Stimulated activated CD8-positive, alpha-beta memory T cell treated with anti-CD3 and anti-CD28 coated beads, Interleukin-4, amount 100 ng/mL, for 1 hour (primary cell): ENCODE measurements around the gene LAMTOR4.

ENCODE experiments used
- DNase-seq, 2 donors: peaks; one replicate each; pipeline ENCODE4 v3.0.0-alpha.2; 2020; ENCODE audit warnings: low read depth in 2 of 2, low spot score in 1 of 2

The LAMTOR4 gene

DNA sequence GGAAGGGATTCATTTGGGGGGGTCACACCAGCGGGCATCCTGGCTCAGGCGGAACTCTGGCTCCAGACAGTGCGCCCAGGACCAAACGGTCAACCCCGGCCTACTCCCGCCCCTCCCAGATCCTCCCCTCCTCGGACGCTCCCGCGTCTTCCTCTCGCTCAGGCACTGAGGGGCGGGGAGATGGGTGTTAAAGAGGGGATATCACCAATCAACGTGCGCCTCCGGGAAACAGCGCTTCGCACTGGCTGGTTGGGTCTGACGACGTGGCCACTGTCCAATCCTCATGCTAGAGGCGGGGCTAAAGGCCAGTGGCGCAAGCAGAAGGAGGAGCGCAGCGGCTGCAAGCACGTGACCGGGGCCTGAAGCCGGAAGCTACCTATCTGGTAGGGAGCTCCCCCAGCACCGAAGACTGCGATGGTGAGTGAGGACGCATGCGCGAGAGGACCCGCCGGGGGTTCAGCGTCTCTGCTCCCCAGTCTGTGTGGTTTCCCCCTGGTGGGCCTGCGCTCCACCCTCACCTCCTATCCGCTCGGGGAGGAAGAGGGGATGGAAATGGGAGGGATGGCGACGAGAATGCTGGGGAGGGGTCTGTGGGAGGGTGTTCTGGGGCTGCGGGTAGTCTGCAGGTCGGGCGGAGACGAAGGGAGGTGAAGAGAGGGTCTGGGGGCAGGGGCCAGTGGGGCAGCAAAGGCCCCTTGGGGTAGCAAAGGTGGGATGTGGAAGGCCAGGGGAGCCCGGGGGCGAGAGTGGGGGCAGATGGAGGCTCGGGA lies at the start of gene LAMTOR4:
Gene LAMTOR4, plus strand, starts transcription at position 360 of the 770 bp plus-strand sequence. Its CDS starts 55 bp downstream, at position 415.
- DNase-seq = peak; percentile 88 to 96

DNA sequence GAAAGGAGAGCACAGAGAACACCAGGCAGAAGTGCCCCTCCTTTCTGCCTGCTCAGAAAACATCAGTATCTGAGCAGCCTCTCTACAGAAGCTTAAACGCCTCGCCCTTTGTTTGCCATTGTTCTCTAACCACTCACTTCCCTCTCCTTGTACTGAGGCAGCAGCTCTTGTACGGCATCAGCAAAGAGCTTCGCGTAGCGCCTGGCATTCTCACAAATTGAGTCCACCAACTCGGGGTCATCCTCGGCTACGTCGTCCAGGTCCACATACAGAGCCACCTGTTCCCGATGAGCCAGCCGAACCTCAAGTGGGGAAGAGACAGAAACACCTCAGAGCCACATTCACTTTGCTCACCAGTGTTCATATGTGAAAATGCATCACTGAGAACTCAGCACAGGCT lies 49.3 kb upstream of the LAMTOR4 start:
- no peak for DNase-seq

DNA sequence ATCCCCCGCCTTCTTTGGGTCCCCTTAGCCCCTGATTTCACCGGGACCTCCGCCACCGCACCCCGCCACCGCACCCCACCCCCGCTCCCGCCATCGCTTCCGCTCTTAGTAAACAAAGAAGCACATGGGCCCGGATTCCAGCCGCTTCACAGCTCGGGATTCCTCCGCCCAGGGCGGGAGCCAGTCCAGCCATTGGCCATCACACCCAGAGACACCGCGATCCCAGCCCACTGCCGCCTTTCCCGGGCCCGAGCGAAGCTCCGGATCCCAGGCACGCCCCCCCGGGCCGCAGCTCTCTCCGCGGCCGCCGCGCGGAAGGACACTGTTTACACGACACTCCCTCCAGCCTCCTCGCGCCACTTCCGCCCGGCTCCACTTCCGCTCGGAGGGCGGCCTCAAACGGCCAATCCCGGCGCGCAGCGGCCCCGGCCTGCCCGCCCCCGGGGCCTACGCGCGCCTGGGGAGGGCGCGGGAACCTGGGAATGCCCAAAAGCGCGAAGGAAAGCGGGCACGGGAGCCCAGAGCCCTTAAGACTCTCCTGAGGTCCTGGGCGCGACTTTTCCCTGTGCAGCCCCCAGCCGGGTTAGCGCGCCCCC lies 48.2 kb upstream of the LAMTOR4 start:
- peak; percentile 70 to 71 for DNase-seq

DNA sequence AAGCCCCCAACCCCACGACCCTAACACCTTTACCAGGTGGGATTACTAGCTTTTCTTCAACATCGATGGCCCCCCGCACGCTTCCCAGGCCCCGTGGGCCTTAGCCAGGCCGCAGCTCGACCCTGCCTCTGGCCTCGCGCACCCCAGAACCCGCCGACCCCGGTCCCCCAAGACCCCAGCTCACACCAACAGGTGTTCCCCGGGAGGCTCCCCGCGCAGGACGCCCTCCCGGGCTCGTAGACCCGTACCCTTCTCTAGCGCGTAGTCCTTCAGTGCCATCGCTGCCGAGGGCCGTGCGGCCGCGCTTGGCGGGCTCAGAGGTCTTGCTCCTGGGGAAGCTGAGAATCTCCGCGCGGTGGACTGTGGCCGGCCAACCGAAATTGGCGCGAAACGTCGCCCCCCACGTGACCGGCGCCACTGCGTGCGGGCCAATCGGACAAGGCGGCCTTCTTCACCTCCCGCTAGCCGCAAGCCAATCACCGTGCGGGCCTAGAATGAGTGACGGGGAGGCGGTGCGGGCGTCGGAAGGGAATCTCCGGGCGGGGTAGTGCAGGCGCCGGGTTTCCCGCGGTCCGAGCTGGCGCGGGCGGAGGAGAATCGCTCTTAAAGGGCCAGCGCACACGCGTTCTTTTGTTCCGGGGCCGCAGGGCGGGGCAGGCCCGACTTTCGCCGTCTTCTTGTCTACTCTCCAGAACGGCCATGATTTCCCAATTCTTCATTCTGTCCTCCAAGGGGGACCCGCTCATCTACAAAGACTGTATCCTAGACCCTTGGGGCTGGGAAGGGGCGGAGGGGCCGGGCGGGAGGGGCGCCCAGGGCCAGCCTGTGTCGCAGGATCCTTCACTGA lies 47.5 kb upstream of the LAMTOR4 start, which contains the start of the genes AP4M1 and MCM7:
Gene AP4M1, plus strand, starts transcription at position 628 of the 847 bp plus-strand sequence. Its CDS starts 72 bp downstream, at position 700.
Gene MCM7, minus strand, starts transcription at position 382 of the 847 bp plus-strand sequence. Its CDS starts 103 bp downstream, at position 279.
- DNase-seq = peak; percentile 89 to 95

DNA sequence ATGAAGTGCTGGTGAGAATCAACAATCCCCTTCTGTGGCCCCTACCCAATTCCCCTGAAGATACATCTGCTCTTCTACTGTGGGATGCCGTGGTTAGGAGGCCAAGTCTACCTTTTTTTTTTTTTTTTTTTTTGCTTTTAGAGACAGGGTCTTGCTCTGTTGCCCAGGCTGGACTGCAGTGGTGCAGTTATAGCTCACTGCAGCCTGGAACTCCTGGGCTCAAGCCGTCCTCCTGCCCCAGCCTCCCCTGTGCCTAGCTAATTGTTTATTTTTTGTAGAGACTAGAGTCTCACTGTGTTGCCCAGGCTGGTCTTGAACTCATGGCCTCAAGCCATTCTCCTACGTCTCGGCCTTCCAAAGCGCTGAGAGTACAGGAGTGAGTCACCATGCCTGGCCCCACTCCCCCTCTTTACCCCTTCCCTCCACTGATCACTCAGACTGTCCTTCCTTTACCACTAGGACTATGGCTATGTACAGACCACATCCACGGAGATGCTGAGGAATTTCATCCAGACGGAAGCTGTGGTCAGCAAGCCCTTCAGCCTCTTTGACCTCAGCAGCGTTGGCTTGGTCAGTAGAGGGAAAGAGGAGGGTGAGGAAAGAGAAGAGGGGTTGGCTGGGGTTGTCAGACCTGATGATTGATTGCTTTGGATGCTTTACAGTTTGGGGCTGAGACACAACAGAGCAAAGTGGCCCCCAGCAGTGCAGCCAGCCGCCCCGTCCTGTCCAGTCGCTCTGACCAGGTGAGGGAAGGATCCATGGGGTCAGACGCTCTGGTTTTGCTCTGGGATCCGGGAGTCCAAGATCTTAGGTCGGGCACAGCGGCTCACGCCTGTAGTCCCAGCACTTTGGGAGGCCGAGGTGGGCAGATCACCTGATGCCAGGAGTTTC lies 45.5 kb upstream of the LAMTOR4 start:
- no peak for DNase-seq

DNA sequence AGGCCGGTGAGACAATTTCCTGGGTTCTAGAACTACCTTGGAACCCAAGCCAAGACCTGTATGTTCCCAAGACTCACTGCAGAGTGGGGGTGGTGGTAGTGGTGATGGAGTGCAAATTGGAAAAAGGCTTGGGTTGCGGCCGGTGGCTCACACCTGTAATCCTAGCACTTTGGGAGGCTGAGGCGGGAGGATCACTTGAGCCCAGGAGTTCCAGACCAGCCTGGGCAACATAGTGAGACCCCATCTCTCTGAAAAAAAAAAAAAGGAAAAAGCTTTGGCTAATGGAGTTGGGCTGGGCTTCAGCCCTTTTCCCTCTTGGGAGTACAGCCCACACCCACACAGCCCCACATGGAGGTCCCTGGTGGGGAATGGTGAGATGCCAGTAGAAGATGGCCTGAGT lies 43.2 kb upstream of the LAMTOR4 start:
- DNase-seq = no peak

DNA sequence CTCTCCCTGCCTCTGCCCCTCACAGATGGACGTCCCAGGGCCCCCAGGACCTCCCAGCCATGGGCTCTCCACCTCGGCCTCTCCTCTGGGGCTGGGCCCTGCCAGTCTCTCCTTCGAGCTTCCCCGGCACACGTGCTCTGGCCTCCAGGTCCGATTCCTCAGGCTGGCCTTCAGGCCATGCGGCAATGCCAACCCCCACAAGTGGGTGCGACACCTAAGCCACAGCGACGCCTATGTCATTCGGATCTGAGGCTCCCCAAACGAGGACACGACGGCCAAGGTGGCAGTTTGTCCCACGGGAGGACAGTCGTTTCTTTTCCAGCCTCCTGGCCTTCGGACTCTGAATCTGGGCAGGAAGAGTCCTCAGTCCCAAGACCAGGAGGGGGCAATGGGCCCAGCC lies 42.1 kb upstream of the LAMTOR4 start:
- no peak for DNase-seq

DNA sequence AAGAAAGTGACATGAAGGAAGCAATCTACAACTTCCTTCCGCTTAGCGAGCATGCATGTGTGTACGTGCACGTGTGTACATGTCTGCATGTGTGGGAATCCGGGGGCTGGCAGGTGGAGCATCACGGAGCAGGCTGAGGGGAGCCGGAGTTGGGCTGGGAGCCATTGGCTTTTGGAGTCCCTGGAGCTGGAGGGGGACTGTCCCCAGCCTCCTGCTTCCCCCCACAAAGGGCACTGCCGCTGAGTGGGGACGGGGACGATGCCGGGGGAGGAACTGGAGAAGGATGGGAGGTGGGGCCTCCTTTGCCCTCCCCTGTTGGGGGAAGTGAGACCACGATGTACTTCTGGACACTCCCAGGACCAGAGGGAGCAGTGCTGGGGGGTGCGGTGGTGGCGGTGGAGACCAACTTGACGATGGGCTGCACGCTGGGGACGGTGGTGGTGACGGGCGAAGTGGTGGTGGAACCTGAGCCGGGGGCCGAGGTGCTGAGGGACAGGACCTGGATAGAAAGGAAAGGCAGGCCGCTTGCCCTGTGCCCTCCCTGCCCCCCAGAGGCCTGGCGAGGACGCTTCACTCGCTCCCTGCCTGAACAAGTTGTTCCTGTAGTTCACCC lies 41.5 kb upstream of the LAMTOR4 start:
- DNase-seq = no peak

DNA sequence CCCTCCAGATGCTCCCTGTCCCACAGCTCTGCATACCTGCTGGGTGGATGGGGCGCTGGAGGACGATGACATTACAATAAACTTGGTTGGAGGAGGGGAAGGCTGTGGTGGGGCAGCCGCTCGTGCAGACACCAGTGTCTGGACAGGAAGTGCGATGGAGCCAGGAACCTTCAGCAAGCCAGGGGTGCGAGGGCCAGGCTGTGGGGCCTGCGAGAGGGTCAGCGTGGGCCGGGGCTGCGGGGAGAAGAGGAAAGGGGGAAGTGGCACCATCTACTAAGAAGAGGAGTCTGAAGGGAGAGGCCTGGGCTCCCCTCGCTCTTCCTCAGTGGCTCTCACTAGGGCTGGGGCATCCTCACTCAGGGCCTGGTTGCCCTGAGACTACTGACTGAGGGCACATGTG lies 40.8 kb upstream of the LAMTOR4 start:
- DNase-seq = no peak

DNA sequence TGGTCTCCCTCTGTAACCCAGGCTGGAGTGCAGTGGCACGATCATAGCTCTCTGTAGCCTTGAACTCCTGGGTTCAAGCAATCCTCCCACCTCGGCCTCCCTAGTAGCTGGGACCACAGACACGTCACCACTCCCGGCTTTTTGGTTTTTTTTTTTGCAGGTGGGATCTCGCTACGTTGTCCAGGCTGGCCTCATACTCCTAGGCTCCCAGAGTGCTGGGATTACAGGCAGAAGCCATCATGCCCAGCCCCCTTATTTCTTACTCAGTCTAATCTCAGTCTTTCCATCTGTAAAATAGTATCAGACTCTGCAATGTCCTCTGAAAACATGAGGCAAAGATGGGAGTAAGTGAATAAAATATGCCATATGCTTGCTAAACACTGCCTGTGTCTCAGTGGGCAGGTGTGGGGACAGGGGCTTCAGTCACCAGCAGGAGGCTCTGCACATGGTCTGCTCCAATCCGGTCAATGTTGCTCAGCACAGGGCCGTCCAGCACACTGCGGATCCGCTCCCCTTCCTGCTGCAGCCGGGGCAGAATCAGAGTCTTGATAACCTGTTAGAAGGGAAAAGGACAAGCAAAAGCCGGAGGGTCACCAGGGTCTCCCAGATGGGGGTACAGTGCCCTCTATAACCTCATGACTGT lies 39.1 kb upstream of the LAMTOR4 start:
- no peak for DNase-seq

DNA sequence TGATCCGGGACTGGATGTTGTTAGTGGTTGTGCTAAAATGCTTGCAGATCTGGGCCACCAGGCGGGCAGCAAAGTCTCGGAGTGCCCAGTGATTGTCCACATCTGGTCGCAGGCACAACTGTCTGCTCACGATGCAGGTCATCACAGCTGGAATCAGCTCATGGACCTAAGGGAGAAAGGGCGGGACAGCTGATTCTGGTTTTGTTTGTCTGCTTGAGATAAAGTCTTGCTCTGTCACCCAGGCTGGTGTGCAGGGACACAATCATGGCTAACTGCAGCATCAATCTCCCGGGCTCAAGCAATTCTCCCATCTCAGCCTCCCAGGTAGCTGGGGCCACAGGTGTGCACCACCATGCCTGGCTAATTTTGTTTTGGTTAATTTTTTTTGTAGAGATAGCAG lies 37.6 kb upstream of the LAMTOR4 start:
- no peak for DNase-seq

DNA sequence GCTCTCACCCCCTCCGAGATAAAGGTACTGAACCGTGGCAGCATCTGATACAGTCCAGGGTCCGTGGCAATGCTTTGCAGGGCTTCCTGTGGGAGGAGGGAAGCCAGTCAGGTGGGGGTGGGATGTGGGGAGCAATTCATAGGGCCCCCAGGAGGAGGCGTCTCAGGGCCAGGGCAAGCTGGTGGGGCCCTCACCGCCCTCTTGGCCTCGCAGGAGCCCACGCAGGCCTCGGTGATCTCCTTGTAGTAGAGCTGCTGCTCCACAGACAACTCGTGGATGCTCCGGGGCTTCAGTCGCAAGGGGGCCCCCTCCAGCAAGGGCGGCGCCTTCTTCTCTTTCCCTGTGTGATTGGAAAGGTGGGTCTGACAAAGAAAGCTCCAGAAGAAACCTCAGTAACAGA lies 36.8 kb upstream of the LAMTOR4 start:
- DNase-seq = no peak

DNA sequence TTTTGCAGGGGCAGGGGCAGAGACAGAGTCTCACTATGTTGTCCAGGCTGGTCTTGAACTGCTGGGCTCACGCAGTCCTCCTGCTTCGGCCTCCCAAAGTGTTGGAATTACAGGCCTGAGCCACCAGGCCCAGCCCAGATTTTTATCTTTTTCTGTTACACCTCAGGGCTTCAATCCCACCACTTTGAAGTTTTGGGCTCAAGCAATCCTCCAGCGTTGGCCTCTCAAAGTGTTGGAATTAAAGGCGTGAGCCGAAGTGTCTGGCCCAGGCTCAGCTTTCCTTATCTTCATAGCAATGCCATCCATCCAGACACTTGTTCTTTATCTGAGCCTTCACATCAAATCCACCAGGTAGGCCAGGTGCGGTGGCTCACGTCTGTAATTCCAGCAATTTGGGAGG lies 33.7 kb upstream of the LAMTOR4 start:
- DNase-seq = no peak

DNA sequence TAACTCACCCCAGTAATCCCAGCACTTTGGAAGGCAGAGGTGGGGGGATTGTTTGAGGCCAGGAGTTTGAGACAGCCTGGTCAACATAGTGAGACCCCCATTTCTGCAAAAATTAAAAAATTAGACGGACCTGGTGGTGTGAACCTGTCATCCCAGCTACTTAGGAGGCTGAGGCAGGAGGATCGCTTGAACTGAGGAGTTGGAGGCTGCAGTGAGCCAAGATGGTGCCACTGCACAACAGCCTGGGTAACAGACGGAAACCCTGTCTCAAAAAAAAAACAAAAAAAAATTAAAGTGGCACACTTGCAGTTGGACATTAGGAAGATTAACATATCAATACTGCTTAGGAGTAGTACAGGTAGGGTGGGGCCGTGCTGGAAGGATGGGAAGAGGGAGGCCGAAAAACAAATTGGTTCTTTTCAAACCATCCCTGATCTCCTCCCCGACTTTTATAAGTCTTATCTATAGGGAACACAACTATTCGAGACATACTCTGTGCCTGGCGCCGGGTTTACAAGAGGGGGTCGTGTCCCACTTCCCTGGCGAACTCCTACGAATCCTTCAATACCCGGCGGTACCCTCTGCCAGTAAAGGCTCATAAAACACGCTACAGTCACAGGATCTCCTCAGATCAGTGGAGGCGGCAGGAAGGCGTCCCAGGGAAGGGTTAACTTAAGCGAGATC lies 30.2 kb upstream of the LAMTOR4 start:
- no peak for DNase-seq

DNA sequence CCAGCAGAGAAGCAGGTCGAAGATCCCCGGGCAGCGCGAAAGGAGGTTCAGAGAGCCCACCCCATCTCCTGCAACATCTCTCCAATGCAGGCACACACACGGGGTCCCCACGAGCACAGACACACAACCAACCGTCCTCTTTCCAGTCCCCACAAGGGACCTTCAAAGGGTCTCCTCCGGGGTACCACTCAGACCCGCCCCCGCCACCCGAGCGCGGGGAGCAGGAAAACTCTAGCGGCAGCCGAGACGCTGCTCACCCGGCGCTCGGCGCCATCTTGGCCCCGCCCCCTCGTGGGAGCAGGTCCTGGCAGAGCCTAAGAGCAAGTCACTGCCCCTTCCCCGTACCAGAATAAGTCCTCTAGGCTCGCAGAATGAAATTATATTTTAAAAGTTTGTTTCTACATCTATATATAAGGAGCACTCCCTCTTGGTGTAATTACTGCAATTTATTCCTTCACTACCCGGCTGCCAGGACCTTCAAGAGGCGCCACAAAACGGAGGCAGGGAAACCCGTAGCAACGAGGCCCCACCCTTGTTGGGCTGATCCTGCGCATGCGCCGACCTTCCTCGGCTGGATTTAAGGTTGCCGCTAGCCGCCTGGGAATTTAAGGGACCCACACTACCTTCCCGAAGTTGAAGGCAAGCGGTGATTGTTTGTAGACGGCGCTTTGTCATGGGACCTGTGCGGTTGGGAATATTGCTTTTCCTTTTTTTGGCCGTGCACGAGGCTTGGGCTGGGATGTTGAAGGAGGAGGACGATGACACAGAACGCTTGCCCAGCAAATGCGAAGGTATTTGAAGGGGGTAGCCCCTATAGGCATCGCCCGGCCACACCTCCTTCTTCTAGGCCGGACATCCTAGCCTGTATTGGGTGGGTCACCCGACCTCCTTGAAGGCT lies 29.4 kb upstream of the LAMTOR4 start, which contains the start of the genes CNPY4 and TAF6:
Gene CNPY4, plus strand, starts transcription at position 563 of the 898 bp plus-strand sequence. Its CDS starts 111 bp downstream, at position 674.
Gene TAF6, minus strand, starts transcription at position 287 of the 898 bp plus-strand sequence. CDS start 5,149 bp downstream, outside the sequence.
- peak; percentile 92 to 94 for DNase-seq

DNA sequence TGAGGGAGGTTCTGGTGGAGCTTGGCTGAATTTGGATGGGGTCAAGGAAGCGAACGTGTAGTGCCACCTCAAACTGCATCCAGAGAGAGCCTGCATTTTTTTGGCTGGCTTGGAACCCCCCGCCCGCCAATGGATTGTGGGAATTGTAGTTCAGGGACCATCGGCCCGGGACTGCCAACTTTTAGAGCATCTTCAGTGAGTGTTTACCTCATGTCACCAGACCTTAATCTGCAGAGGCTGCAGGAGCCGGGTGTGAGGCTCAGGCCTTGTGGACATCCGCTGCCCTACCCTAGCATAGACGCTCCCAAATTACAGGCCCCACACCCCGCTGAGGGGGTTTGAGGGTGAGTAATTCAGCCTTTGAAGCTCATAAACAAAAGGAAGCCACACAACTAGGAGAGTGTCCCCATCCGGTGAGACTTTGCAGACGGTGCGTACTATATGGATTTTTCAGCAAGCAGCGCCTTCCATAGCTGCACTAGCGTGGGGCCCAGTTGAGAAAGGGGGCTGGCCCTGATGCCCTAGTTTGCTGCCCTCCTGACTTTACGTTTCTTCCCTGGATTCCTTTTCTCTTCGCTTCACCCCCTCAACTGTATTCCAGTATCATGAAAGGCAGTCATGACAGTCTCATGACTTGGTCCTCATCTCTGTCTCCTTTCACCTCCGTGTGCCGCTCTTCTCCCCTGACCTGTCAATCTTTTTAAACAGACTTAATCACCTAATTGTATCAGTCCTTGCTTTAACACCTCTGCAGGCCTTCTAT lies 28.6 kb upstream of the LAMTOR4 start:
- peak; percentile 25 to 44 for DNase-seq

DNA sequence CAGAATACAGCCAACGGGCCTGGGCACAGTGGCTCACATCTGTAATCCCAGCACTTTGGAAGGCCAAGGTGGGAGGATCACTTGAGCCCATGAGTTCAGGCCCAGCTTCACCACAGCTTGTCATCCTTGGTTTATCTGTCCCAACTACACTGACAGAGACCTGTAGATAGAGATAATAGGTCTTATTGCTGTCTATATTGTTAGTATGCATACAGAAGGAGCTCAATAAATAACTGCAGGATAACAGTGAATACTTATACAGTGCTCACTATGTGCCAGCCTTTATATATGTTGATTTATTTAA lies 28.0 kb upstream of the LAMTOR4 start:
- DNase-seq = no peak
